HG03457 (cell line): ENCODE data around the gene WWOX.

ENCODE experiments used
- ATAC-seq: cut with Tn5 transposase; IDR thresholded peaks from one replicate; pipeline ENCODE4 v1.9.1; 2021; ENCODE audit warnings: moderate number of reproducible peaks; ENCODE audit not compliant: unreplicated experiment

Gene WWOX

GRCh38 chr16:78994135-78994745, 894.8 kb downstream of the WWOX start:
- no peak for ATAC-seq

- no peak for ATAC-seq
Observed at GRCh38 chr16:78995441-78995840, 896.0 kb downstream of the WWOX start.

- ATAC-seq = no peak
Observed at GRCh38 chr16:78996790-78997189, 897.3 kb downstream of the WWOX start.

- no peak for ATAC-seq
Observed at GRCh38 chr16:78998879-78999278, 899.4 kb downstream of the WWOX start.

GRCh38 chr16:79001156-79001967, 901.9 kb downstream of the WWOX start:
- ATAC-seq = no peak

- no peak for ATAC-seq
Observed at GRCh38 chr16:79003026-79003609, 903.7 kb downstream of the WWOX start.

GRCh38 chr16:79004309-79004708, 904.9 kb downstream of the WWOX start:
- ATAC-seq = no peak

- no peak for ATAC-seq
Observed at GRCh38 chr16:79005096-79005495, 905.6 kb downstream of the WWOX start.

- no peak for ATAC-seq
Observed at GRCh38 chr16:79006206-79006605, 906.8 kb downstream of the WWOX start.

- no peak for ATAC-seq
Observed at GRCh38 chr16:79006765-79007164, 907.3 kb downstream of the WWOX start.

GRCh38 chr16:79007614-79008013, 908.2 kb downstream of the WWOX start:
- ATAC-seq = no peak

- no peak for ATAC-seq
Observed at GRCh38 chr16:79008036-79008868, 908.8 kb downstream of the WWOX start.

GRCh38 chr16:79008869-79009179, 909.4 kb downstream of the WWOX start:
- ATAC-seq = no peak

GRCh38 chr16:79009896-79010295, 910.4 kb downstream of the WWOX start:
- ATAC-seq = no peak

GRCh38 chr16:79011282-79011681, 911.8 kb downstream of the WWOX start:
- no peak for ATAC-seq

GRCh38 chr16:79012671-79013434, 913.4 kb downstream of the WWOX start:
- no peak for ATAC-seq

GRCh38 chr16:79013930-79014660, 914.6 kb downstream of the WWOX start:
- no peak for ATAC-seq

- no peak for ATAC-seq
Observed at GRCh38 chr16:79018650-79019429, 919.4 kb downstream of the WWOX start.

GRCh38 chr16:79019431-79019830, 920.0 kb downstream of the WWOX start:
- ATAC-seq = no peak
